ENCODE measurements around the gene PEX14. TPM values are rescaled to one million over a fixed set of nuclear protein-coding genes. Genes with fewer than 3 reads are reported as not detected.

Gene PEX14
- total RNA-seq, 2 donors from 2014 or later, result 24.3 to 26.0 TPM

- Histone ChIP-seq H3K27me3 (ENCODE audit: control insufficient read depth, insufficient read depth, low read length, poor library complexity, severe bottlenecking) (no peaks in the 10 kb centered on the region), H3K9me3 (ENCODE audit: control insufficient read depth, low read length) (no peaks in the 10 kb centered on the region), H3K4me3 (ENCODE audit: low read length) (no peak overlapping the region), H3K36me3 (ENCODE audit: control insufficient read depth, insufficient read depth, low read length) (no peaks in the 10 kb centered on the region), H3K9ac (ENCODE audit: extremely low read depth, low read length, poor library complexity, severe bottlenecking) (no peak overlapping the region), H3K27ac (ENCODE audit: low read depth, low read length) (no peak overlapping the region), H3K4me1 (ENCODE audit: control insufficient read depth, insufficient read depth, low read length) (peaks cover 11% of the 10 kb centered on the region)
- no peaks in the 10 kb centered on the region for H3K27me3 Mint-ChIP-seq (ENCODE audit: insufficient read depth)
- TF ChIP-seq CTCF (conservative IDR thresholded peaks at IDR 0.05), result peak; percentile 93
- no peak overlapping the region for H3K4me3 Mint-ChIP-seq
- H3K9me3 Mint-ChIP-seq, result no peaks in the 10 kb centered on the region
- no peak overlapping the region for H3K27ac Mint-ChIP-seq
- peaks cover 2% of the 10 kb centered on the region for H3K36me3 Mint-ChIP-seq (ENCODE audit: low read depth)
- peaks cover 19% of the 10 kb centered on the region for H3K4me1 Mint-ChIP-seq
- DNase-seq, result peak; percentile 82
- WGBS, 2 experiments (ENCODE audit: insufficient coverage in 1 of 2, insufficient read length in 1 of 2), result 67 to 81% methylated on average over 6 to 17 of the region's 17 CpGs
Measured at GRCh38 chr1:10507111-10507879, 32.5 kb downstream of the PEX14 start.

GRCh38 chr1:10508511-10508951 is 33.8 kb downstream of the PEX14 start:
- no peak for TF ChIP-seq CTCF (conservative IDR thresholded peaks at IDR 0.05)
- Mint-ChIP-seq H3K9me3 (no peaks in the 10 kb centered on the region), H3K36me3 (ENCODE audit: low read depth) (peaks cover 2% of the 10 kb centered on the region), H3K27ac (peak overlapping the region; percentile 90), H3K27me3 (ENCODE audit: insufficient read depth) (no peaks in the 10 kb centered on the region), H3K4me1 (peaks cover 20% of the 10 kb centered on the region), H3K4me3 (no peak overlapping the region)
- Histone ChIP-seq H3K36me3 (ENCODE audit: control insufficient read depth, insufficient read depth, low read length) (no peaks in the 10 kb centered on the region), H3K4me3 (ENCODE audit: low read length) (no peak overlapping the region), H3K9ac (ENCODE audit: extremely low read depth, low read length, poor library complexity, severe bottlenecking) (no peak overlapping the region), H3K9me3 (ENCODE audit: control insufficient read depth, low read length) (no peaks in the 10 kb centered on the region), H3K27me3 (ENCODE audit: control insufficient read depth, insufficient read depth, low read length, poor library complexity, severe bottlenecking) (no peaks in the 10 kb centered on the region), H3K4me1 (ENCODE audit: control insufficient read depth, insufficient read depth, low read length) (peaks cover 11% of the 10 kb centered on the region), H3K27ac (ENCODE audit: low read depth, low read length) (peak overlapping the region; percentile 71)
- peak; percentile 79 for DNase-seq
- 35 to 59% methylated on average over 2 to 3 of the region's 3 CpGs for whole genome bisulfite sequencing, 2 experiments (ENCODE audit: insufficient coverage in 1 of 2, insufficient read length in 1 of 2)

GRCh38 chr1:10509809-10510509 is 35.2 kb downstream of the PEX14 start:
- Histone ChIP-seq H3K4me3 (ENCODE audit: low read length) (no peak overlapping the region), H3K9ac (ENCODE audit: extremely low read depth, low read length, poor library complexity, severe bottlenecking) (no peak overlapping the region), H3K27me3 (ENCODE audit: control insufficient read depth, insufficient read depth, low read length, poor library complexity, severe bottlenecking) (no peaks in the 10 kb centered on the region), H3K27ac (ENCODE audit: low read depth, low read length) (no peak overlapping the region), H3K9me3 (ENCODE audit: control insufficient read depth, low read length) (no peaks in the 10 kb centered on the region), H3K36me3 (ENCODE audit: control insufficient read depth, insufficient read depth, low read length) (no peaks in the 10 kb centered on the region), H3K4me1 (ENCODE audit: control insufficient read depth, insufficient read depth, low read length) (peaks cover 13% of the 10 kb centered on the region)
- peak; percentile 17 for DNase-seq
- H3K27ac Mint-ChIP-seq, result peak overlapping the region; percentile 28
- peaks cover 2% of the 10 kb centered on the region for H3K36me3 Mint-ChIP-seq (ENCODE audit: low read depth)
- WGBS, 2 experiments (ENCODE audit: insufficient coverage in 1 of 2, insufficient read length in 1 of 2), result 91 to 97% methylated on average over 2 to 6 of the region's 6 CpGs
- H3K9me3 Mint-ChIP-seq, result no peaks in the 10 kb centered on the region
- peaks cover 31% of the 10 kb centered on the region for H3K4me1 Mint-ChIP-seq
- H3K27me3 Mint-ChIP-seq (ENCODE audit: insufficient read depth), result no peaks in the 10 kb centered on the region
- TF ChIP-seq CTCF (conservative IDR thresholded peaks at IDR 0.05), result no peak
- no peak overlapping the region for H3K4me3 Mint-ChIP-seq

All from endodermal cell (in vitro differentiated cells).